NCI-H187 treated with DMSO at 0.1 percent for 48 hours (cell line): ENCODE measurements around the gene KRTAP4-6.
"Not testable (repeated sequence)": the region's sequence is repeated elsewhere in the genome, so short reads cannot be mapped to it uniquely, and the experiment has no call there.

Experiments used
- DNase-seq: peaks from one replicate; lab custom pipeline; 2025; lab: John Stamatoyannopoulos, UW

The KRTAP4-6 gene

GRCh38 chr17:41107941-41108450 is 32.3 kb downstream of the KRTAP4-6 start:
- no peak for DNase-seq

GRCh38 chr17:41105347-41105746 is 35.0 kb downstream of the KRTAP4-6 start, which contains the start of gene KRTAP4-9:
Gene KRTAP4-9, plus strand, starts transcription at chr17:41105389. Its CDS starts 0 bp downstream, at chr17:41105389.
- DNase-seq: not testable (repeated sequence)

- not testable (repeated sequence) for DNase-seq
Measured at GRCh38 chr17:41104386-41105038, 35.8 kb downstream of the KRTAP4-6 start.

GRCh38 chr17:41103896-41104295 is 36.4 kb downstream of the KRTAP4-6 start:
- no peak for DNase-seq

GRCh38 chr17:41101586-41102259 is 38.6 kb downstream of the KRTAP4-6 start, which contains the start of gene KRTAP4-16:
Gene KRTAP4-16, minus strand, starts transcription at chr17:41102209. Its CDS starts 0 bp downstream, at chr17:41102209.
- DNase-seq: no peak

GRCh38 chr17:41099682-41100480 is 40.5 kb downstream of the KRTAP4-6 start:
- DNase-seq: not testable (repeated sequence)

GRCh38 chr17:41098481-41098880 is 41.9 kb downstream of the KRTAP4-6 start:
- DNase-seq: no peak

- DNase-seq: no peak
Measured at GRCh38 chr17:41098042-41098441, 42.3 kb downstream of the KRTAP4-6 start, which contains the start of gene KRTAP4-8. Gene KRTAP4-8, minus strand, starts transcription at chr17:41098142. Its CDS starts 58 bp downstream, at chr17:41098084.

- no peak for DNase-seq
Measured at GRCh38 chr17:41096055-41096454, 44.3 kb downstream of the KRTAP4-6 start.
